Activated CD8-positive, alpha-beta memory T cell treated with anti-CD3 and anti-CD28 coated beads for 1 hour (primary cell): ENCODE data around the gene KRAS.

Experiments used
- DNase-seq, 2 donors: peaks; one replicate each; pipeline ENCODE4 v3.0.0-alpha.2; 2020; ENCODE audit warnings: low read depth in 1 of 2; ENCODE audit errors: extremely low read depth in 1 of 2

The KRAS gene

DNA sequence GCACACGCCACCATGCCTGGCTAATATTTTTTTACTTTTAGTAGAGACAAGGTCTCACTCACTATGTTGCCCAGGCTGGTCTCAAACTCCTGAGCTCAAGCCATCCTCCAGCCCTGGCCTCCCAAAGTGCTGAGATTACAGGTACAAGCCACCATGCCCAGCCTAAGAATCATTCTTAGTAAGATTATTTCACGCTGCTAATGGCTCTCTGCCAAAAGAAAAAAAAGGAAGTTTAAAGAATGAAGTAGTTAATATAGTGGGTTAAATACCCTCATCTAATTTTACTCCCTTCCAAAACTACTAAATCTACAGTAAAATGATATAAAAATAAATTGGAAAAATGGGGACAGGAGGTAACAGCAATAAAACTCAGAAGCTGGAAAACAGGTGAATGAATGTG lies 53.1 kb downstream of the KRAS start:
- no peak for DNase-seq

DNA sequence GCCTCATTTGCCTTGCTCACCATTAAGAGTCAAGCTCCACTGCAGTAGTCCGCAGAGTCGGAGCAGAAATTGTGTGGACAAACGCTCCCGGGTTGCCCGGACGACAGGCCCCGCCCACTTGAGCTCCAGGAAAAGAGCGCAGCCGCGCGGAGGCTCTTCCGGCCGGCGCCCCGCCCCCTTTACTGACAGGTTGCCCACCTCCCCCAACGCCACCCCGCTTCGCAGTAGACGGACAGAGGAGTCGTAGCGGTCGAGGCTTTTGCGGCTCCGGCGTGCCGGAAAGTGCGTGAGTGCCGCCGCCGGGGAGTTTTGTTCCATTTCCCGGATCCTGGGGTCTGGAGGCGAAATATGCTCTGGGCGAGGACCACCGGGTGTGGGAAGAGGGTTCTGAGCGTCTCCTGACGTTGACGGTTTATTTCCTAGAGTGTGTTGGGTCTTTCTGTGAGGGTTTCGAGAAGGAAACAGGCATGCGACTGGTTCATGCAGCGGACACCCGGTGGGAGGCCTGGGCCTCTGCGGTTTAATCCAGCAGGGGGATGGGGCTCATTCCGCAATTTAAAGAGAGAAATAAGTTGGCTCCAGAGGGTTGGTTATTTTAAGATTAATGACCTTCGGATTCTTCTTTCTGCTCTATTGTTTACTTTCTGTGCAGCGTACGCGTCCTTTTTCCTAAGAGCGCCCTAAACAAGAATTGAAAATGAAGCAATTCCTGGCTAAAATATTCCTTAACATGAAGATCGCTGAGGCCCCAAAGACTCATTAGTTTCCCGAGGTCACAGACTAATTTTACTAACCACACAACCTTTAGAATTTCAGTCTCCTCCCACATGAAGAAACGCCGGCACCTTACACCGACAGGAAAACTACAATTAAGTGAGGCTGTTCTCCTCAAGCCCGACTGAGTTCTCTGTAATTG lies 55.4 kb downstream of the KRAS start, which contains the start of the genes DNAI7 and ETFRF1:
DNAI7 (minus strand) TSS at position 105 of the 916 bp plus-strand sequence; CDS start at position 23, 82 bp downstream.
ETFRF1 (plus strand) TSS at position 182 of the 916 bp plus-strand sequence. CDS start 8,720 bp downstream, outside the sequence.
- peak; percentile 94 to 98 for DNase-seq

- DNase-seq: no peak
These were observed 56.0 kb downstream of the KRAS start for GRCh38 chr12:25194722-25195055.

DNA sequence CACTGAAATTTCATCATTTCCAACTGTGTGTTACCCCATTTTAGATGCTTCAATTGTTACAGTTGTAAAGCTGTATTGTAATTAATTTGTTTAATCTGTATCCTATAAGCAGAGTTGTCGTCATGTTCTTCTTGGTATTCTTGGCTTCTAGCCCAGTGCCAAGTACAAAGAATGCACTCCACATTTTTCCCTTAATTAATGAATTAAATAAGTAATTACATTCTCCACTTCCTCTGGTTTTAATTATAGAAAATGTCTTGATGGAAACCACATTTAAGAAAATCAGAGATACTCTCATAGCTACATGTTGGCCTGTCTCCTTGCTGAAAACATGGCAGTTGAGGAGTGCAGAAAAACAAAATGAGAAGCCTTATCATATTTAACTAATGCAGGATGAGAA lies 56.5 kb downstream of the KRAS start:
- no peak for DNase-seq

- no peak for DNase-seq
These were observed 59.9 kb downstream of the KRAS start for GRCh38 chr12:25190793-25191192.

DNA sequence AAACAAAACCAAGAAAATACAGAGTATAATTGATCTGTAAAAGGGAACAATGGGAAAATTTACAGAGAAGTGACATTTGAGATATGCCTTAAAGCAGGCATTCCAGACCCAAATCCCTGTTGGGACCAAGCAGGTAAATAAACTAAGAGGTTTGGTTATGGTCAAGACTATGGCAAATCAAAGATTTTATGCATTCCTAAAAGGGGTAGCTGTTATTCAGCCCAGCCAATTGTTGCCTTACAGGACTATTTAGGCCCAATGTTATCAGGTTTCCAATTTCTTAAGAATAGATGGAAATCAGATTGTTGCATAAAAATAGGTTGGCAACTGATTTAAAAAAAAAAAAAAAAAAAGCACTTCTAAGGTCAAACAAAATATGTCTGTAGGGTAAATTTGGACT lies 61.1 kb downstream of the KRAS start:
- DNase-seq: no peak

DNA sequence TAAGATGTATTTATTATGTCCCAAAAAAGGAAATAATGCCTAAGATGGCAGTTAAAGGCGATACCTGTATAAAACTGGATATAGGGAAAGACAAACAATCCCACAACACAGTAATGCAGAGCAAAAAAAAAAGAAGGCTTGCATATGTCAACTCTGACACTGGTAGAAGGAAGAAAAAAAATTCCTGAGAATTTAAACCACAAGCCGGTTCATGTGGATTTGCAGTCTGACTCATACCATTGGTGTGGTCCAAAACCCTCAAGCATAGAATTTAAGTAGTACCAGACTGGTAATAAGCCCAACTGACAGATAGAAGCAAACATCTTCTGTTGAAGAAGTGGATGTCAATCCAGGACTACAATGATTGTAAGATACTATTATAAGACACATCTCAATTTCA lies 62.9 kb downstream of the KRAS start:
- DNase-seq: no peak

GRCh38 chr12:25186788-25187402 lies 63.8 kb downstream of the KRAS start:
- no peak for DNase-seq

DNA sequence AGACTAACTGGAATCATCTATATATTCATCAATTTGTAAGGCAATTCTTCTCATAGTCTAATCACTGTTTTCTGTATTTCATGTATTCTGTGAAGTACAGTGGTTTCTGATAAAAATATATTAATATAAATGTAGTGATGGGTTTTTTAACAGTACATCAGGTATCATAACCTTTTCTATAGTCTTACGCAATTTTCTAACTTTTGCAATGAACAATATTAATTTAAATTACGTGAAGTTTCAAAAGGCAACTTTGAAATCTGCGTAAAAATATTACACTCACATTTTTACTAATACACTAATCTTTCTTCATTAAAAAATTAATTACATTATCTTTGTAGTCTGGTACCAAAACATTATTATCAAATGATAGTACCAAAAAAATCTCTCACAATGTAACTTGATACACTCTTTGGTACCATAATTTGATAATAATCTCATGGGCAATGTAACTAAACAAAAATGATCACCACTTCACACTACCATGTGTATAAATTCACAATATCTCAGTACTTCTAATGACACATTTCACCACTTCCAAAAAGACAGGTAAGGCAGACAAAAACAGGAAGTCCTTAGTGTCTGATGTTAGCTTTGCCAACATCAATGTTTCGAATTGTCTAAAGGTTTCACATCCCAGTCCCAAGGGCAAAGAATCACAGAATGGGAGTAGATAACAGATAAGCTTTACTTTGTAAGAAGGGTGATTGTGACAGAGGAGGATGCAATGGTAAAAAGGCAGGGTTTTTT lies 64.5 kb downstream of the KRAS start:
- DNase-seq: no peak

- no peak for DNase-seq
These were observed 66.6 kb downstream of the KRAS start for GRCh38 chr12:25184132-25184531.

DNA sequence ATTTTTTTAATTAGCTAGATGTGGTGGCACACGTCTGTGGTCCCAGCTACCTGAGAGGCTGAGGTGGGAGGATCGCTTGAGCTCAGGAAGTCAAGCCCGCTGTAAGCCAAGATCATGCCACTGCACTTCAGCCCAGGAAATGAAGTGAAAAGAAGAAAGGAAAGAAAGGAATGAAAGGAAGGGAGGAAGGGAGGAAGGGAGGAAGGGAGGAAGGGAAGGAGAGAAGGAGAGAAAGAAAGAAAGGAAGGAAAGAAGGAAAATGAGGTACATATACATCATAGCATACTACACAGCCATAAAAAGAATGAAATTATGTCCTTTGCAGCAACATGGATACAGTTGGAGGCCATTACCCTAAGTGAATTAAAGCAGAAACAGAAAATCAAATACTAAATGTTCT lies 68.0 kb downstream of the KRAS start:
- DNase-seq: no peak

DNA sequence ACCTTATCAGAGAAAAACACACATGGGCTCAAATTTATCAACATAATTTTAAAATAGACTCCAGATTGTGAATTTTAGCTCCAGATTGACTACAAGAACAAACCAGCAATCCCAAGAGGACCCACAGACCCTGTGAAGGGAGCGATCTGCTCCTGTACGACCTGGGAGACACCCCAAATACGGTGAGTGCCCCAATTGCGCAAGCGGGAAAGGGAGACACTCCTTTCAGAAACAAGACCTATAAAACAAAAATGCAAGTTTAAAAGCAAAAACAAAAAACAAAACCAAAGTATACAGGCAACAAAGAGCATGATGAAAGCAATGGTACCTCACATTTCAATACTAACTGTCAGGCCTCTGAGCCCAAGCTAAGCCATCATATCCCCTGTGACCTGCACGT lies 87.9 kb downstream of the KRAS start:
- no peak for DNase-seq

GRCh38 chr12:25156061-25156460 lies 94.7 kb downstream of the KRAS start:
- DNase-seq: no peak

GRCh38 chr12:25155022-25155576 lies 95.6 kb downstream of the KRAS start:
- no peak for DNase-seq
